Measurements from ENCODE around the gene TOE1.

TOE1 gene

DNA sequence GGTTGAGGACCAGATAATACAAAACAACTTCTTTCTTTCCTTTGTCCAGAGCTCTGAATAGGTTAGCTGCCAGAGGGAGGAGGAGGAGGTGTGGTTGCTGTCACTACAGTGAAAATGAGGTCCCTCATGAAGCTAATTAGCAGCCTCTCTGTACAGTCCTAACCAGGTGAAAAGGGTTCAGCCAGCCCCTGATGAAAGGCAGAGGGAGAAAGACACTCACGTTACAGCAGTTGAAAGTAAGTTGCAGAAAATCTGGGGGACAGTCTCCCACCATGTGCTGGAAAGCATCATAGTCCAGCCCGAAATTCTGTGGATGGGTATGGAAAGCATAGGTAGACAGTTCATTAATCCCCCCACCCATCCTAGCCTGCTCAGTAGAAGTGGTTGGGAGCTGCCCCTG lies 6.5 kb downstream of the TOE1 start:
- Histone ChIP-seq H3K4me3 (replicated peaks; ENCODE audit: insufficient read depth, low read length) (no peak overlapping the region), H3K27me3 (ENCODE audit: insufficient read depth, poor library complexity, severe bottlenecking) (no peaks in the 10 kb centered on the region), H3K27ac (replicated peaks) (no peak overlapping the region)
- TF ChIP-seq REST (IDR thresholded peaks at IDR 0.05; ENCODE audit: insufficient replicate concordance, low read depth) (no peak), SPI1 (IDR thresholded peaks at IDR 0.05; ENCODE audit: borderline replicate concordance, low read depth) (no peak), POLR2AphosphoS5 (IDR thresholded peaks at IDR 0.05; ENCODE audit: low read depth) (0 out of 2 replicates have a peak, but pooled peaks have one; percentile 10)
- DNase-seq (ENCODE audit: low read depth in 1 of 2, low spot score in 1 of 2), result no peak

- no peaks in the 10 kb centered on the region for H3K27me3 ChIP-seq (ENCODE audit: insufficient read depth, poor library complexity, severe bottlenecking)
- H3K4me3 ChIP-seq (replicated peaks; ENCODE audit: insufficient read depth, low read length), result no peak overlapping the region
- DNase-seq (ENCODE audit: low read depth in 1 of 2, low spot score in 1 of 2), result no peak
- TF ChIP-seq REST (IDR thresholded peaks at IDR 0.05; ENCODE audit: insufficient replicate concordance, low read depth), result no peak
- no peak for TF ChIP-seq SPI1 (IDR thresholded peaks at IDR 0.05; ENCODE audit: borderline replicate concordance, low read depth)
- no peak for TF ChIP-seq POLR2AphosphoS5 (IDR thresholded peaks at IDR 0.05; ENCODE audit: low read depth)
- no peak for TF ChIP-seq CTCF (IDR thresholded peaks at IDR 0.05; ENCODE audit: insufficient read depth, low read length)
- TF ChIP-seq GABPA (IDR thresholded peaks at IDR 0.05; ENCODE audit: low read depth), result no peak
- no peak overlapping the region for H3K27ac ChIP-seq (replicated peaks)
These were observed 8.1 kb downstream of the TOE1 start for GRCh38 chr1:45348020-45348419.

DNA sequence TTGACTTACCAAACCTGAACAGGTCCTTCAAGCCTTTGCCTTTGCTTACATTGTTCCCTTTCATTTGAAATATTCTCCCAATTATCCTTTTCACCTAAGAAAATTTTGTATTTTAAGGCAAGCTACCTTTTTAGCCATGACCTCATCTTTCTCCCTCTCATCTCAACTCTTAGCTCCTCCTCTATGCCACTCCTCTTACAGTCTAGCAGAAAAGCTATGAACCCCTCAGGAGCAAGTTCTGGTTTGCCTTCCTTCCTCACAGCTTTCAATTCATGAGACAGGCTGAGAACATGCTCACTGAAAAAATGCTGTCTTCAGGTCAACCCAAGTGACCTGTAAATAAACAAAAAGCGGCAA lies 8.6 kb downstream of the TOE1 start:
- no peak for TF ChIP-seq CTCF (IDR thresholded peaks at IDR 0.05; ENCODE audit: insufficient read depth, low read length)
- TF ChIP-seq GABPA (IDR thresholded peaks at IDR 0.05; ENCODE audit: low read depth), result no peak
- no peak for TF ChIP-seq POLR2AphosphoS5 (IDR thresholded peaks at IDR 0.05; ENCODE audit: low read depth)
- TF ChIP-seq REST (IDR thresholded peaks at IDR 0.05; ENCODE audit: insufficient replicate concordance, low read depth), result no peak
- TF ChIP-seq SPI1 (IDR thresholded peaks at IDR 0.05; ENCODE audit: borderline replicate concordance, low read depth), result no peak
- Histone ChIP-seq H3K27me3 (ENCODE audit: insufficient read depth, poor library complexity, severe bottlenecking) (no peaks in the 10 kb centered on the region), H3K4me3 (replicated peaks; ENCODE audit: insufficient read depth, low read length) (no peak overlapping the region), H3K27ac (replicated peaks) (no peak overlapping the region)
- DNase-seq (ENCODE audit: low read depth in 1 of 2, low spot score in 1 of 2), result no peak
